ENCODE data around the gene CLDN24.

The CLDN24 gene

DNA sequence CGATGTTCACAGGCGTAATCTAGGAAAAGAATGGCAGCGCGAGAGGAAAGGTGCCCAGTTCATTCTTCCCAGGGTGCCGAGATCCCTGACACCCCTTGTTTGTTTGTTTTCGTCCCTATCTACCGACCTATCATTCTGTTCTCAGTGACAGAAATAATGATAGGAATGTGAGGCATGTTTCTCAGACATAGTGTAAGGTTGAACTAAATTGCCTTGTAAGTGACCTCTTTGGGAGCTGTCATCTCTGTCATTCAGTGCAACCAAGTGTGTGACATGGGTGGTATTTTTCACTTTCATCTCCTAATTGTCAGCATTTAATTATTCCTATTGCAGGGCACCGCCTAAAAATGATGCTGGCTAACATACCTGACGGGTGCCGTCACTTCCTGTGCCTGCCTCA, 26.5 kb downstream of the CLDN24 start:
- no peak for DNase-seq (ENCODE audit: low spot score)
- TF ChIP-seq CTCF (IDR thresholded peaks at IDR 0.05; ENCODE audit: extremely low read depth, insufficient read depth, missing control alignments) = no peak
- in situ Hi-C loops (cut with MboI; ENCODE audit: low pct_unique_long_range_greater_than_20kb, low sequenced_read_pairs, unreplicated experiment) = no loop called here

GRCh38 chr4:183291070-183291469, 31.2 kb downstream of the CLDN24 start:
- in situ Hi-C loops (cut with MboI; ENCODE audit: low pct_unique_long_range_greater_than_20kb, low sequenced_read_pairs, unreplicated experiment) = no loop called here
- no peak for DNase-seq (ENCODE audit: low spot score)
- no peak for TF ChIP-seq CTCF (IDR thresholded peaks at IDR 0.05; ENCODE audit: extremely low read depth, insufficient read depth, missing control alignments)

DNA sequence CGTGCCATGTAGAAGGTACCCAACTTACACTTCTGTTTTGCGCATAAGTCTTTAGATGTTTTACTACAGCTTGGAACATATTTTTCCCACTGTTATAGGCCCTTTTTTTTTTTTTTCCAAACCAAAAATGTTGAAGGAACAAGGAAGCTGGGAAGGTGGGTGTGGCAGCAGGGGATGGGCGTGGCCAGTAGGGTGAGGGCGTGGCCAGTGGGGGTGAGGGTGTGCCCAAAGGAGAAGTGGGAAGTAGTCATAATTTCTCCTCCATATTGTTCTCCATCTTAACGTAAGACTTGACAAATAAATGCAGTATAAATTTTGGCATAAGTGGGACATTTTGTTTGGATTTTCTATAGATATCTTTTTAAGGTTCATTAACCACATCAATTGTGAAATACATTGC, 32.5 kb downstream of the CLDN24 start:
- no peak for DNase-seq (ENCODE audit: low spot score)
- in situ Hi-C loops (cut with MboI; ENCODE audit: low pct_unique_long_range_greater_than_20kb, low sequenced_read_pairs, unreplicated experiment) = no loop called here

GRCh38 chr4:183288955-183289354, 33.3 kb downstream of the CLDN24 start:
- no peak for DNase-seq (ENCODE audit: low spot score)
- no peak for TF ChIP-seq CTCF (IDR thresholded peaks at IDR 0.05; ENCODE audit: extremely low read depth, insufficient read depth, missing control alignments)
- in situ Hi-C loops (cut with MboI; ENCODE audit: low pct_unique_long_range_greater_than_20kb, low sequenced_read_pairs, unreplicated experiment) = no loop called here

More for the DNA sequence above, 32.5 kb downstream of the CLDN24 start:
- no peak for TF ChIP-seq CTCF (IDR thresholded peaks at IDR 0.05; ENCODE audit: extremely low read depth, insufficient read depth, missing control alignments)

DNA sequence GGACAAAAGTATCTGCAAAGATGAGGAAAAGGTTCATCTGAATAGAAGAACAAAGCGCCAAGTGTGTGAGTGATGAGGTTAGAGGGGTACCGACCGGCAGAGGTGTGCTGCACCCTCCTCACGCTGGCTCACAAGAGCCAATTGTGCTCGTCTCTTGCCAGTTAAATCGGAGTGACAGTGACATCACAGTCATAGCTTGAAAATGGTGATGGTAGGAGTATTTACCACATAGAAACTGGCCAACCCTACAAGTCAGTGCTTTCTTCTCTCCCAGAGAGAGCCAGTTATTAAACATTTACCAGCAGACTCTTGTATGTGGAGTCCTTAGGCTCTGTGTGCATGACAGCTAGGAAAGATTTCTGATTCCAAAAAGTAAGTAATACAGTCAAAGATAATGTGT, 34.5 kb downstream of the CLDN24 start:
- TF ChIP-seq CTCF (IDR thresholded peaks at IDR 0.05; ENCODE audit: extremely low read depth, insufficient read depth, missing control alignments) = no peak
- in situ Hi-C loops (cut with MboI; ENCODE audit: low pct_unique_long_range_greater_than_20kb, low sequenced_read_pairs, unreplicated experiment) = no loop called here
- no peak for DNase-seq (ENCODE audit: low spot score)

GRCh38 chr4:183287309-183287659, 34.9 kb downstream of the CLDN24 start:
- in situ Hi-C loops (cut with MboI; ENCODE audit: low pct_unique_long_range_greater_than_20kb, low sequenced_read_pairs, unreplicated experiment) = no loop called here
- TF ChIP-seq CTCF (IDR thresholded peaks at IDR 0.05; ENCODE audit: extremely low read depth, insufficient read depth, missing control alignments) = no peak
- no peak for DNase-seq (ENCODE audit: low spot score)

Measured in GM13977 (cell line).